Aorta (tissue), 5 donors: ENCODE measurements around the gene MPV17L. TPM values are rescaled to one million over a fixed set of nuclear protein-coding genes. Genes with fewer than 3 reads are reported as not detected.
A peak's percentile ranks its signal among the peaks of the same experiment; 100 is the strongest.
"Not testable (repeated sequence)": the region's sequence is repeated elsewhere in the genome, so short reads cannot be mapped to it uniquely, and the experiment has no call there.

Experiments
- ATAC-seq: fragments of 200-7000 bp; cut with Tn5 transposase; one replicate; pipeline ENCODE4 v1.9.1; 2022; ENCODE audit warnings: moderate library complexity; ENCODE audit not compliant: low FRiP score
- DNase-seq, 2 donors: peaks; one replicate each; pipeline ENCODE4 v3.0.0-alpha.2; 2020
- H3K27ac ChIP-seq, 2 donors: one replicate each; pipeline ENCODE4 v1.5.1; 2013; ENCODE audit warnings: low read length in 2 of 2, mild to moderate bottlenecking in 2 of 2, moderate library complexity in 2 of 2, control low read depth in 1 of 2, inconsistent platforms in 1 of 2, low read depth in 1 of 2
- H3K27me3 ChIP-seq, 2 donors: one replicate each; pipeline ENCODE4 v1.6.1; 2013; ENCODE audit warnings: control low read depth in 1 of 2, low read length in 1 of 2, mild to moderate bottlenecking in 1 of 2, moderate library complexity in 1 of 2; ENCODE audit not compliant: insufficient read depth in 2 of 2, control insufficient read depth in 1 of 2
- H3K36me3 ChIP-seq, 2 donors: one replicate each; pipeline ENCODE4 v1.6.1; 2013; ENCODE audit warnings: control low read depth in 1 of 2, low read length in 1 of 2, mild to moderate bottlenecking in 1 of 2; ENCODE audit not compliant: insufficient read depth in 2 of 2, control insufficient read depth in 1 of 2
- H3K4me1 ChIP-seq, 2 donors: one replicate each; pipeline ENCODE4 v1.6.1; 2013; ENCODE audit warnings: low read length in 2 of 2, control low read depth in 1 of 2, mild to moderate bottlenecking in 1 of 2, moderate library complexity in 1 of 2; ENCODE audit not compliant: insufficient read depth in 2 of 2, control insufficient read depth in 1 of 2
- H3K4me3 ChIP-seq, 2 donors: one replicate each; pipeline ENCODE4 v1.5.1; 2013; ENCODE audit warnings: low read length in 2 of 2, control low read depth in 1 of 2, mild to moderate bottlenecking in 1 of 2
- H3K9me3 ChIP-seq: one replicate; pipeline ENCODE4 v1.6.1; 2013; ENCODE audit warnings: mild to moderate bottlenecking, low read length; ENCODE audit not compliant: control insufficient read depth
- WGBS, 2 donors: extraction: QIAGEN DNeasy Blood & Tissue Kit; methylation state at CpG; one replicate each; pipeline ENCODE4 v1.1.7; 2013; 5-methylcytosine and 5-hydroxymethylcytosine counted together
- intact Hi-C, 2 donors: fragments of 100-400 bp; cut with DNase I; formaldehyde crosslinking; loops; one replicate each; pipeline versions ENCODE4 v1.14.2 to v1.15.0; 2022
- polyA plus RNA-seq, 2 donors: library from polyadenylated mRNA; stranded (reverse); fragments of 200-250 nt; gene quantifications; one replicate each; pipeline ENCODE4 v1.2.3, GENCODE V29; 2013
- total RNA-seq, 2 donors: library from RNA; stranded (reverse); fragmentation: NEBNext Ultra II Directional; extraction: Animal tissue kit (Norgen Biotek cat#: 25700); gene quantifications; one replicate each; pipeline ENCODE4 v1.2.1, GENCODE V29; 2021
- donor health status: healthy with polysubstance abuse.
- donor health status: Bipolar disorder and iron deficiency.
- donor health status: DM: no; HTN: no; CAD: no.
- donor health status: DM: no; HTN: no; CAD: no.
- donor health status: DM: yes; HTN: yes; CAD: no.

The MPV17L gene
- total and polyA plus RNA-seq, 4 donors, result 2.1 to 5.6 (median 3.2) TPM

DNA sequence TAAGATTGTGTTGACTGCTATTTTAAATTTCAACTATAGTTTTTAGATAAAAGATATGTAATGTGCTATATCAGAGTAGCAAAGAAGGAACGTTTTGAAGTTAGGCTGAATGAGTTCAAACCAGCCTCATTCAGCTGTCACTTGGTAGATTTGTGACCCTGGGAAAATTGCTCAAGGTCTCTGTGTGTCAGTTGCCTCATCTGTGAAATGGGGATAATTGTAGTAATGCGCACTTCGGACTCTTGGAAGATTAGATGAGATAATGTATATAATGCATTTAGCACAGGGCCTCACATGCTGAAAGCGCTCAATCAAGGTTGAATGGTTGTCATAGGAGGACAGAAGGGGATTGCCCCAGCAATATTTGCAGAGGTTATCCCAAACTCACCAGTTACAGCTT is 43.5 kb downstream of the MPV17L start:
- intact Hi-C loops, result no loop called here
- H3K27ac ChIP-seq, result no peak overlapping the region
- ATAC-seq, result no peak

DNA sequence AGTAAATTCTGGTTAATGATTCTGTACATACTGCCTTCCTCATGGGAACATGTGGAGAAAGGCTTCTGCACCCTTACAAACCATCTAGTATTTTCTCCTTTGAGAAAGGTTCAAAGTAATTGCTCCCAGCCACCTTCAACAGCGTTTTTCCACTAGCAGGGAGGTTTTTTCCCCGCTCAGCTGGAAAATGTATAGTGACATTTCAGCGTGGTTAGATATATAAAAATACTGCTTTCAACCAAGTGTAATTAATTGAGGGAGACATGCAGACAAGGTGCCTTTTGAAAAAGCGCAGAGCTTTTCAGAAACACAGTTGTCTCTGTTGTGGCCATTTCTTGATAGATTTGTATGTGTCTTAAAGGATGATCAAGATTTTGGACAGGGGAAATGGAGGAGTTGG is 44.0 kb downstream of the MPV17L start:
- WGBS, 2 donors, result 75 to 84% methylated on average over 4 of the region's 4 CpGs
- intact Hi-C loops, result no loop called here

More for the DNA sequence above, 43.5 kb downstream of the MPV17L start:
- 82 to 83% methylated on average over 4 of the region's 4 CpGs for WGBS, 2 donors
- no peak for DNase-seq
- Histone ChIP-seq H3K9me3 (no peaks in the 10 kb centered on the region), H3K36me3 (no peaks in the 10 kb centered on the region), H3K4me1 (peaks cover 2 to 9% of the 10 kb centered on the region in 2 donors), H3K27me3 (no peaks in the 10 kb centered on the region), H3K4me3 (no peak overlapping the region)

DNA sequence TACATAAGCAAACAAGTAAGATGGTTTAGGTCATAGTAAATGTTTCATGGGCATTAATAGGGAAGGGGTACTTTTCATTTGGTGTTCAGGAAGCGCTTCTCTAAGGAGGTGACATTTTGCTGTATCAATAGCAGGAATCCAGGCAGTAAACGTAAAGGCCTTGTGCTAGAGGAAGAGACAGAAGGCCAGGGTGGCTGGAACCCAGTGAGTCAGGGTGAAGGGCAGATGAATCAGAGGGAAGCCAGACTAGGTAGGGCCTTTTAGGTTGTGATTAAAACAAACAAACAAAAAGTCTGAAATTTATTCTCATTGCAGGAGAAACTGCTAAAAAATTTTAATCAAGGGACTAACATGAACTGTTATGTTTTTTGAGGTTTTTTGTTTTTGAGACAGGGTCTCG is 45.3 kb downstream of the MPV17L start:
- Histone ChIP-seq H3K27me3 (no peaks in the 10 kb centered on the region), H3K4me3 (no peak overlapping the region), H3K27ac (peak overlapping the region; percentile 28 to 45), H3K36me3 (no peaks in the 10 kb centered on the region), H3K9me3 (no peaks in the 10 kb centered on the region), H3K4me1 (peaks cover 2 to 9% of the 10 kb centered on the region in 2 donors)
- WGBS, 2 donors, result 87 to 93% methylated on average over 3 of the region's 3 CpGs
- DNase-seq (no peak), ATAC-seq (no peak)
- intact Hi-C loops, result no loop called here

More for the DNA sequence above, 44.0 kb downstream of the MPV17L start:
- no peaks in the 10 kb centered on the region for H3K27me3 ChIP-seq
- ATAC-seq (no peak), DNase-seq (no peak)
- no peak overlapping the region for H3K4me3 ChIP-seq
- H3K4me1 ChIP-seq, result peaks cover 2 to 9% of the 10 kb centered on the region in 2 donors
- no peaks in the 10 kb centered on the region for H3K9me3 ChIP-seq
- no peaks in the 10 kb centered on the region for H3K36me3 ChIP-seq
- H3K27ac ChIP-seq, result peak overlapping the region; percentile 80 to 95

DNA sequence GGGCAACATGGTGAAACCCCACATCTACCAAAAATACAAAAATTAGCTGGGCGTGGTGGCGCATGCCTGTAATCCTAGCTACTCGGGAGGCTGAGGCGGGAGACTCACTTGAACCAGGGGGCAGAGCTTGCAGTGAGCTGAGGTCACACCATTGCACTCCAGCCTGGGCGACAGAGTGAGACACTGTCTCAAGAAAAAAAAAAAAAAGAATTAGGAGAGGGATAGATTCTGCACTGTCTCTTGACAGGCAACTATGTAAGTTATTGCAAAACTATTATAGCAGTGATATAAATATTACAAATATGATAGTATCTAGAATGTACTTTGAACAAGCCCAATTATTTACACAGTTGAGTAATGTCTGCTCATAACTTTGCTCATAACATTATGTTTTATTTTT is 46.6 kb downstream of the MPV17L start:
- H3K36me3 ChIP-seq, DNase-seq, H3K27ac ChIP-seq, H3K9me3 ChIP-seq, H3K4me1 ChIP-seq, intact Hi-C loops, ATAC-seq, H3K4me3 ChIP-seq, H3K27me3 ChIP-seq: not testable (repeated sequence)
- 90 to 93% methylated on average over 5 of the region's 5 CpGs for WGBS, 2 donors

DNA sequence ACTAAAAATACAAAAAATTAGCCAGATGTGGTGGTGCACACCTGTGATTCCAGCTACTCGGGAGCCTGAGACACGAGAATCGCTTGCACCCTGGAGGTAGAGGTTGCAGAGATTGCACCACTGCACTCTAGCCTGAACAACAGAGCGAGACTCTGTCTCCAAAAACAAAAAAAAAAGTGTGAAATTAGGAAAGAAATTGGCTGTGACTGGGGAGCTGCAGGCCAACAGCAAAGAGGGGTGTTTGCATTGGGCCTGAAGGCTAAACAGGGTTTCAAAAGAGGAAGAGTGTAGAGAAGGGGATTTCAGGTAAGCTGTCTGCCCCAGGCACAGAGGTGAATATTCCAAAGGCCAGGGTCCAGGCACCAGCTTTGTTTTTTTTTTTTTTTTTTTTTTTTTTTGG is 48.2 kb downstream of the MPV17L start:
- Histone ChIP-seq H3K27ac (no peak overlapping the region), H3K9me3 (no peaks in the 10 kb centered on the region), H3K36me3 (no peaks in the 10 kb centered on the region), H3K27me3 (no peaks in the 10 kb centered on the region), H3K4me1 (peaks cover 2 to 9% of the 10 kb centered on the region in 2 donors), H3K4me3 (no peak overlapping the region)
- 78 to 88% methylated on average over 4 of the region's 4 CpGs for WGBS, 2 donors
- intact Hi-C loops, result no loop called here
- DNase-seq, result no peak
- no peak for ATAC-seq

DNA sequence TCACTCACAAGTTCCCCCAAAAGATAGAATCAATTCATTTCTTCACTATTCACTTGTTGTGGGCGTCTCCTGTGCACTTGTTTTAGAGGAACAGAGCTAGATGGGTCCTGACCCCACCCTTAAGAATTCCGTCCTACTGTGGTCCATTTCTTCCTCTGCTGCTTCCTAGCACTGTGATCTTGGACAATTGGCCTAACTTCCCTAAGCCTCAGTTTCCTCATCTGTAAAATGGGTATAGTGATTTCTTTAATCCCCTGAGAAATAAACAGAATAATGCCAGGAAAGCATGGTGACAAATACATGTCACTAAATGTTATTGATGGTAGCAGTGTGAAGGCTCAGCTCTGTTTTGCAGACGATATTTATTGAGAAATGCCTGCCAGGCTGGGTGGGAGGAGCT is 48.7 kb downstream of the MPV17L start:
- intact Hi-C loops, result no loop called here
- H3K4me1 ChIP-seq, result peaks cover 2 to 9% of the 10 kb centered on the region in 2 donors
- DNase-seq (no peak), ATAC-seq (no peak)
- no peaks in the 10 kb centered on the region for H3K9me3 ChIP-seq
- H3K4me3 ChIP-seq, result no peak overlapping the region
- 93 to 98% methylated on average over 3 of the region's 3 CpGs for WGBS, 2 donors
- no peaks in the 10 kb centered on the region for H3K36me3 ChIP-seq
- H3K27ac ChIP-seq, result no peak overlapping the region
- no peaks in the 10 kb centered on the region for H3K27me3 ChIP-seq

DNA sequence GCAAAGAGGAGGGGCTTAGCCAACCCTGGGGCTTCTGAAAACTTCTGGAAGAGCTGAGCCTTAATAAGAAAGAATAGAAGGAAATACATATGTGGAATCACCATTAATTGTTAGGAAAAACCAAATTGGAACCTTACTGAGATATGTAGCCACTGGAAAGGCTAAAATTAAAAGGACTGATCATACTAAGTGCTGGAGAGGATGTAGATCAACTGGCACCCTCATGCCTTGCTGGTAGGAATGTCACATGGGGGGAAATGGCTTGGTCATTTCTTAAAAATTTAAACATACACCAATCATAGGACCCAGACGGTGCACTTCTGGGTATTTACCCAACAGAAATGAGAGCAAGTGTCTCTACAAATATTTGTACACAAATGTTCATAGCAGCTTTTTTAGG is 49.9 kb downstream of the MPV17L start:
- ATAC-seq, result no peak
- intact Hi-C loops, result loop anchor here in 1 of 2 donors (5.0 kb wide), 1 partner anchor 37 kb away; no protein-coding TSS in a partner anchor
- peaks cover 2 to 3% of the 10 kb centered on the region in 2 donors for H3K4me1 ChIP-seq
- DNase-seq, result no peak
- H3K27me3 ChIP-seq, result no peaks in the 10 kb centered on the region
- no peaks in the 10 kb centered on the region for H3K9me3 ChIP-seq
- H3K27ac ChIP-seq, result no peak overlapping the region
- WGBS, 2 donors, result 93 to 100% methylated on average over 1 of the region's 1 CpG
- no peak overlapping the region for H3K4me3 ChIP-seq
- H3K36me3 ChIP-seq, result no peaks in the 10 kb centered on the region

DNA sequence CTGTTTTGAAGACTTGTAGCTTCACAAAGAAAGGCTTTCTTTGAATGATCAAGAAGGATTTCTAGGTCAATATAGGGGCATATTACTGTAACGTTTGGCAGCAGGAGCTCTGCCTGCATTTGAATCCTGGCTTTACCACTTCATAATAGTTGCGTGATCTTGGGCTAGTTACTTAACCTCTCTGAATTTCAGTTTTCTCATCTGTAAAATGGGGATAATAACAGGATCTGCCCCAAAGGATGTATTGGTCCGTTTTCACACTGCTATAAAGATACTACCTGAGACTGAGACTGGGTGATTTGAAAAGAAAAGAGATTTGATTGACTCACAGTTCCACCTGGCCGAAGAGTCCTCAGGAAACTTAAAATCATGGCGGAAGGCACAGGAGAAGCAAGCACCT is 51.3 kb downstream of the MPV17L start:
- intact Hi-C loops, result loop anchor here in 1 of 2 donors (5.0 kb wide), 1 partner anchor 35 kb away; no protein-coding TSS in a partner anchor
- Histone ChIP-seq H3K9me3 (no peaks in the 10 kb centered on the region), H3K27me3 (no peaks in the 10 kb centered on the region), H3K36me3 (no peaks in the 10 kb centered on the region), H3K4me3 (no peak overlapping the region), H3K27ac (no peak overlapping the region), H3K4me1 (no peaks in the 10 kb centered on the region)
- DNase-seq, result no peak
- 92 to 94% methylated on average over 5 of the region's 5 CpGs for WGBS, 2 donors
- no peak for ATAC-seq

DNA sequence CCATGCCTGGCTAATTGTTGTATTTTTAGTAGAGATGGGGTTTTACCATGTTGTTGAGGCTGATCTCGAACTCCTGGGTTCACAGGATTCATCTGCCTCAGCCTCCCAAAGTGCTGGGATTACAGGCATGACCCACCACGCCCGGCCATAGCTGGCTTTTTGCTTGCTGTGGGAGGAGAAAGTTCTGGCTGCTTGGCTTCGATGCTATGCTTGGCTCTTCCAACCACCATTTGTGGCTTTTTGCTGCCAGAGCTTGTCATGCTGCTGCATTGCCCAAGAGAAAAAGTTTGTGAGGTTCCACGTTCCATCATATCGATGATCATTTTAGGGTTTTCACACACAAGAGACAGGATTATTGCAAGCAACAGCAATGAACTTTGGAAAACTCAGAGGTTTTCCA is 55.1 kb downstream of the MPV17L start:
- ATAC-seq, result peak; percentile 77
- intact Hi-C loops, result no loop called here
- Histone ChIP-seq H3K27me3 (no peaks in the 10 kb centered on the region), H3K9me3 (no peaks in the 10 kb centered on the region), H3K27ac (no peak overlapping the region), H3K4me1 (peaks cover 0 to 4% of the 10 kb centered on the region in 2 donors), H3K4me3 (no peak overlapping the region), H3K36me3 (no peaks in the 10 kb centered on the region)
- WGBS, 2 donors, result 23 to 33% methylated on average over 6 of the region's 6 CpGs
- DNase-seq, result peak in 1 of 2 donors; percentile 69
